Endothelial cell of umbilical vein (primary cell): Measurements from ENCODE around the gene SLC41A3. TPM values are rescaled to one million over a fixed set of nuclear protein-coding genes. Genes with fewer than 3 reads are reported as not detected.

Source experiments
- BruUV-seq: library from RNA; stranded (reverse); fragments of 400-500 nt; replicated peaks from 2 replicates; lab custom pipeline; 2021; lab: Mats Ljungman, UMichigan
- CTCF ChIA-PET: fragments of 300-600, 350-600 bp; sonication (Branson Sonifier 250); formaldehyde crosslinking; loops from one replicate; lab custom pipeline; 2021; ENCODE audit warnings: antibody characterized with exemption, inconsistent platforms; lab: Charles Lee
- POLR2A ChIA-PET: fragments of 300-600, 350-600 bp; sonication (Branson Sonifier 250); formaldehyde crosslinking; loops from one replicate; lab custom pipeline; 2021; ENCODE audit warnings: antibody characterized with exemption, inconsistent platforms; lab: Charles Lee
- DNase-seq: peaks from one replicate; pipeline ENCODE4 v3.0.0-alpha.2; 2011; ENCODE audit warnings: low read depth, low spot score
- FAIRE-seq: peaks from 2 replicates; lab custom pipeline; 2011; peaks lifted over from hg19 to GRCh38; lab: Jason Lieb, UNC
- H2AFZ ChIP-seq: 2 replicates; pipeline ENCODE4 v1.6.0; 2012; ENCODE audit warnings: low read depth, low read length, control low read depth, inconsistent platforms
- H3K27ac ChIP-seq: 2 replicates; pipeline ENCODE4 v1.5.1; 2011; ENCODE audit warnings: low read depth, mild to moderate bottlenecking, control low read depth, low read length, moderate library complexity; ENCODE audit not compliant: insufficient read depth
- H3K27me3 ChIP-seq, 2 experiments: 2 replicates each; pipeline versions ENCODE4 v1.6.0 to v1.6.1; 2011; ENCODE audit warnings: low read length in 2 of 2, mixed read lengths in 1 of 2; ENCODE audit not compliant: control insufficient read depth in 2 of 2, insufficient read depth in 2 of 2
- H3K36me3 ChIP-seq, 2 experiments: 2 replicates in 1 of 2; 3 replicates in 1 of 2; pipeline ENCODE4 v1.5.1; 2011; ENCODE audit warnings: low read length in 2 of 2, mild to moderate bottlenecking in 1 of 2, moderate library complexity in 1 of 2; ENCODE audit not compliant: control insufficient read depth in 2 of 2, insufficient read depth in 2 of 2; ENCODE audit errors: extremely low read depth in 1 of 2
- H3K4me1 ChIP-seq: 3 replicates; pipeline ENCODE4 v1.5.1; 2011; ENCODE audit warnings: mild to moderate bottlenecking, low read length; ENCODE audit not compliant: control insufficient read depth, insufficient read depth; ENCODE audit errors: extremely low read depth
- H3K4me2 ChIP-seq: 2 replicates; pipeline ENCODE4 v1.6.1; 2011; ENCODE audit warnings: low read length, control low read depth, mixed read lengths; ENCODE audit not compliant: insufficient read depth
- H3K4me3 ChIP-seq, 3 experiments: fragments of 200-600 bp in 1 of 3; sonication (generic), shearing (Covaris generic) in 1 of 3; replicated peaks in 1 of 3; 2 replicates each; pipeline ENCODE4 v1.5.1; 2011 to 2016; ENCODE audit warnings: control low read depth in 3 of 3, low read length in 3 of 3, mild to moderate bottlenecking in 2 of 3, inconsistent platforms in 1 of 3, low read depth in 1 of 3, moderate library complexity in 1 of 3; ENCODE audit not compliant: insufficient read depth in 1 of 3
- H3K79me2 ChIP-seq: 2 replicates; pipeline ENCODE4 v1.6.0; 2012; ENCODE audit warnings: low read length, inconsistent platforms; ENCODE audit not compliant: control insufficient read depth, insufficient read depth
- H3K9ac ChIP-seq: replicated peaks from 2 replicates; pipeline ENCODE3; 2011; ENCODE audit warnings: low read length, control low read depth; ENCODE audit not compliant: insufficient read depth; ENCODE audit errors: extremely low read depth
- H3K9me1 ChIP-seq: replicated peaks from 3 replicates; pipeline ENCODE4 v1.6.0; 2011; ENCODE audit warnings: mild to moderate bottlenecking, low read length; ENCODE audit not compliant: control insufficient read depth, insufficient read depth; ENCODE audit errors: extremely low read depth
- H3K9me3 ChIP-seq: replicated peaks from 2 replicates; pipeline ENCODE4 v1.5.1; 2012; ENCODE audit warnings: low read length, inconsistent platforms; ENCODE audit not compliant: control insufficient read depth, insufficient read depth
- H4K20me1 ChIP-seq: replicated peaks from 2 replicates; pipeline ENCODE3; 2011; ENCODE audit warnings: mild to moderate bottlenecking, low read length; ENCODE audit not compliant: control insufficient read depth, insufficient read depth; ENCODE audit errors: extremely low read depth
- CTCF ChIP-seq, 2 donors: IDR thresholded peaks; 1 replicate in 1 of 2; 2 replicates in 1 of 2; pipeline ENCODE4 v1.5.1; 2011; ENCODE audit warnings: low read length in 2 of 2, mild to moderate bottlenecking in 2 of 2, moderate library complexity in 2 of 2, control low read depth in 1 of 2, inconsistent platforms in 1 of 2, low read depth in 1 of 2; ENCODE audit not compliant: insufficient read depth in 1 of 2; ENCODE audit errors: extremely low read depth in 1 of 2
- EZH2 ChIP-seq: IDR thresholded peaks from 2 replicates; pipeline ENCODE4 v1.6.1; 2012; ENCODE audit warnings: borderline replicate concordance, low read depth, mild to moderate bottlenecking, moderate library complexity, low read length, inconsistent platforms; ENCODE audit not compliant: severe bottlenecking
- FOS ChIP-seq: IDR thresholded peaks from 2 replicates; pipeline ENCODE4 v1.6.1; 2011; ENCODE audit warnings: mild to moderate bottlenecking, low read length, moderate library complexity, borderline replicate concordance; ENCODE audit not compliant: insufficient read depth
- GATA2 ChIP-seq: IDR thresholded peaks from 2 replicates; pipeline ENCODE4 v1.7.0; 2011; ENCODE audit warnings: low read depth, mild to moderate bottlenecking, moderate library complexity, mixed read lengths, low read length; ENCODE audit not compliant: insufficient read length, insufficient read depth
- JUN ChIP-seq: IDR thresholded peaks from 2 replicates; pipeline ENCODE4 v1.6.1; 2011; ENCODE audit warnings: borderline replicate concordance, low read depth; ENCODE audit not compliant: insufficient read length, insufficient read depth
- MAX ChIP-seq: IDR thresholded peaks from 2 replicates; pipeline ENCODE4 v1.6.1; 2011; ENCODE audit not compliant: insufficient read depth, insufficient read length
- MYC ChIP-seq: IDR thresholded peaks from one replicate; pipeline ENCODE4 v1.6.1; 2011; ENCODE audit warnings: mild to moderate bottlenecking, low read depth, low read length
- POLR2A ChIP-seq: IDR thresholded peaks from 2 replicates; pipeline ENCODE4 v1.6.1; 2012; ENCODE audit warnings: low read depth, mild to moderate bottlenecking, control low read depth, low read length
- POLR2AphosphoS5 ChIP-seq: IDR thresholded peaks from 2 replicates; pipeline ENCODE4 v1.6.1; 2012; ENCODE audit warnings: low read depth, mild to moderate bottlenecking, control low read depth, low read length, moderate library complexity; ENCODE audit not compliant: insufficient read depth
- dilution Hi-C: fragments of 300-500 bp; cut with MboI; formaldehyde crosslinking; loops from one replicate; pipeline ENCODE4 v1.15.0; 2019; ENCODE audit warnings: low sequenced_read_pairs; ENCODE audit not compliant: extremely low pct_ligation_motif_present
- intact Hi-C: fragments of 100-400 bp; cut with micrococcal nuclease; formaldehyde crosslinking; loops from one replicate; pipeline ENCODE4 v1.10.0; 2022
- polyA plus RNA-seq, 4 experiments: library from polyadenylated mRNA; depleted of rRNA in 3 of 4; stranded (reverse) in 3 of 4; unstranded in 1 of 4; fragments of >200 nt; gene quantifications; 2 replicates each; pipeline versions ENCODE4 v1.2.1 to v1.2.3, GENCODE V29; 2011 to 2012; ENCODE audit warnings: missing spikeins in 1 of 4
- total RNA-seq: library from RNA; stranded (reverse); gene quantifications from 2 replicates; pipeline ENCODE4 v1.2.3, GENCODE V29; 2021

Gene SLC41A3
- total and polyA plus RNA-seq, 2 donors (not counting 3 experiments of a cell fraction or from before 2014, with no cell fraction given): 52.5 to 118 TPM

- Histone ChIP-seq H3K9me3 (no peaks in the 10 kb centered on the region), H3K27ac (no peak overlapping the region), H4K20me1 (no peaks in the 10 kb centered on the region), H3K4me2 (no peak overlapping the region), H3K9ac (no peak overlapping the region), H3K79me2 (no peaks in the 10 kb centered on the region), H3K4me3 (no peak overlapping the region), H2AFZ (no peak overlapping the region), H3K9me1 (no peaks in the 10 kb centered on the region), H3K4me1 (no peaks in the 10 kb centered on the region), H3K36me3 (no peaks in the 10 kb centered on the region), H3K27me3 (peaks cover 0 to 1% of the 10 kb centered on the region in 2 experiments)
- BruUV-seq: no TSS peak
- TF ChIP-seq MAX (no peak), FOS (no peak), MYC (no peak), POLR2A (no peak), JUN (no peak), EZH2 (no peak), GATA2 (no peak), POLR2AphosphoS5 (no peak), CTCF (IDR thresholded peaks at IDR 0.05; ENCODE audit: extremely low read depth in 1 of 2, insufficient read depth in 1 of 2, low read depth in 1 of 2, low read length in 2 of 2) (no peak)
- DNase-seq: no peak
- intact Hi-C loops: no loop called here
- dilution Hi-C loops: no loop called here
- FAIRE-seq: no peak
- ChIA-PET CTCF (interaction anchor here (1.2 kb wide), 1 partner anchor 10 kb away, joined by 3 read pairs; no protein-coding TSS in a partner anchor), POLR2A (no interaction called here)
Observed at GRCh38 chr3:126116526-126116925, 32.6 kb upstream of the SLC41A3 start.
